HEK293T (cell line): ENCODE results near the gene CAMSAP3.

ENCODE experiments used
- ARNT ChIP-seq: fragments of 450-650 bp; IDR thresholded peaks from 2 replicates; pipeline ENCODE4 v1.6.1; 2017; ENCODE audit warnings: mild to moderate bottlenecking
- BHLHE40 ChIP-seq: fragments of 450-650 bp; IDR thresholded peaks from 2 replicates; pipeline ENCODE4 v1.6.1; 2016; ENCODE audit warnings: mild to moderate bottlenecking, moderate library complexity, borderline replicate concordance
- CTBP1 ChIP-seq: fragments of 450-650 bp; IDR thresholded peaks from 2 replicates; pipeline ENCODE4 v1.6.1; 2016; ENCODE audit warnings: borderline replicate concordance
- FOXA1 ChIP-seq: fragments of 450-650 bp; IDR thresholded peaks from 2 replicates; pipeline ENCODE4 v1.6.1; 2016; ENCODE audit warnings: mild to moderate bottlenecking
- FOXK2 ChIP-seq: fragments of 450-650 bp; IDR thresholded peaks from 2 replicates; pipeline ENCODE4 v1.6.1; 2016; ENCODE audit warnings: mild to moderate bottlenecking
- FOXM1 ChIP-seq: fragments of 450-650 bp; IDR thresholded peaks from 2 replicates; pipeline ENCODE4 v1.6.1; 2017; ENCODE audit warnings: mild to moderate bottlenecking, borderline replicate concordance
- HDGF ChIP-seq: fragments of 450-650 bp; IDR thresholded peaks from 2 replicates; pipeline ENCODE4 v1.6.1; 2017; ENCODE audit warnings: antibody characterized with exemption, borderline replicate concordance
- L3MBTL2 ChIP-seq: fragments of 450-650 bp; conservative IDR thresholded peaks from 2 replicates; pipeline ENCODE4 v1.6.1; 2016; ENCODE audit warnings: mild to moderate bottlenecking
- LEF1 ChIP-seq: fragments of 450-650 bp; IDR thresholded peaks from 2 replicates; pipeline ENCODE4 v1.6.1; 2017; ENCODE audit warnings: mild to moderate bottlenecking, borderline replicate concordance
- NFRKB ChIP-seq: fragments of 450-650 bp; IDR thresholded peaks from 2 replicates; pipeline ENCODE4 v1.6.1; 2016; ENCODE audit warnings: mild to moderate bottlenecking, moderate library complexity
- SP1 ChIP-seq: fragments of 450-650 bp; IDR thresholded peaks from 2 replicates; pipeline ENCODE4 v1.6.1; 2017
- TARDBP ChIP-seq: fragments of 450-650 bp; IDR thresholded peaks from 2 replicates; pipeline ENCODE4 v1.6.1; 2016
- ZNF384 ChIP-seq: fragments of 450-650 bp; IDR thresholded peaks from 2 replicates; pipeline ENCODE4 v1.6.1; 2016

GRCh38 chr19:7596211-7596937 lies 711 bp downstream of the CAMSAP3 start:
- TF ChIP-seq BHLHE40 (no peak), NFRKB (no peak), FOXA1 (no peak), CTBP1 (no peak), SP1 (no peak), HDGF (no peak), FOXM1 (no peak), TARDBP (no peak), FOXK2 (no peak), L3MBTL2 (no peak), ARNT (no peak), ZNF384 (no peak), LEF1 (no peak)
